ENCODE measurements around the gene LRRC59.

The LRRC59 gene

DNA sequence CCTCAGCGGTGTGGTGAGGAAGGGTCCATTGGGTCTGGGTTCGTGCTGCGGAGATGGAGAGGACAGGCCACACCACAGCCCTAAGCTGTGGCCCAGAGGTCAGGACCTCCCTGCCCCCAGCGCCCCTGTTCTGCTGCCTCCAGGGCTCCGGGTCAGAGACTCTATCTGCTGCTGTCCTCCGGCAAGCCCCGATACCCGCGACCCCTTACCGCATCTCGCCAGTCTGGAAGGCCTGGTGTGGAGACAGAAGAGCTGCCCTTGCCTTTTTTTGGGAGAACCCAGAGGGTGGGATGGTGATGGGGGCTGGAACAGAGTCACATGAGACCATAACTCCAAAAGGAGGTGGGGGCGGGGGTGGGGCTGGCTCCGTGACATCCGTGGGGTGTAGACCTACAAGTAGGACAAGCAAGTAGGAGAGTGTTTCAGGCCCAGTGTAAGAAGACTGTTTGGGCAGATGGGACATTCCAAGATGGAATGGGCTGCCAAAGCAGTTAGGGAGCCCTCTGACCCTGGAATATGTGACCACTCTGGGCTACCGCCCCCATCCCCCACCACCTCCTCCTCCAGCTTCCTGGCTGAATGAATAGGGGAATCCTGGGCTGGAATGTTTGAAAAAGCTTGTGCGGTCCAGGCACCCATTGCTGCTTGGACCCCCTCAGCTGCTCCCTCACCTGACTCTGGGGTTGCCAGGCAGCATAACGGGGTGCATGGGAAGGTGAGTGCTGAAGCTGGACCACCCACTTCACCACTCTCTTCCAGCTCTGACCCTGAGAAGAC lies 50.0 kb downstream of the LRRC59 start:
- TF ChIP-seq, protein P1, sequence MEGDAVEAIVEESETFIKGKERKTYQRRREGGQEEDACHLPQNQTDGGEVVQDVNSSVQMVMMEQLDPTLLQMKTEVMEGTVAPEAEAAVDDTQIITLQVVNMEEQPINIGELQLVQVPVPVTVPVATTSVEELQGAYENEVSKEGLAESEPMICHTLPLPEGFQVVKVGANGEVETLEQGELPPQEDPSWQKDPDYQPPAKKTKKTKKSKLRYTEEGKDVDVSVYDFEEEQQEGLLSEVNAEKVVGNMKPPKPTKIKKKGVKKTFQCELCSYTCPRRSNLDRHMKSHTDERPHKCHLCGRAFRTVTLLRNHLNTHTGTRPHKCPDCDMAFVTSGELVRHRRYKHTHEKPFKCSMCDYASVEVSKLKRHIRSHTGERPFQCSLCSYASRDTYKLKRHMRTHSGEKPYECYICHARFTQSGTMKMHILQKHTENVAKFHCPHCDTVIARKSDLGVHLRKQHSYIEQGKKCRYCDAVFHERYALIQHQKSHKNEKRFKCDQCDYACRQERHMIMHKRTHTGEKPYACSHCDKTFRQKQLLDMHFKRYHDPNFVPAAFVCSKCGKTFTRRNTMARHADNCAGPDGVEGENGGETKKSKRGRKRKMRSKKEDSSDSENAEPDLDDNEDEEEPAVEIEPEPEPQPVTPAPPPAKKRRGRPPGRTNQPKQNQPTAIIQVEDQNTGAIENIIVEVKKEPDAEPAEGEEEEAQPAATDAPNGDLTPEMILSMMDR (IDR thresholded peaks at IDR 0.05; ENCODE audit: low read depth, low read length, missing control alignments): no peak
- no peak for DNase-seq (ENCODE audit: extremely low read depth, low read depth)
- peak overlapping the region; percentile 77 for H3K4me3 ChIP-seq (replicated peaks; ENCODE audit: low read depth, low read length)

GRCh38 chr17:50346313-50347116 lies 50.8 kb downstream of the LRRC59 start:
- H3K4me3 ChIP-seq (replicated peaks; ENCODE audit: low read depth, low read length): peak overlapping the region; percentile 77
- TF ChIP-seq, protein P1 (IDR thresholded peaks at IDR 0.05; ENCODE audit: low read depth, low read length, missing control alignments): no peak
- no peak for DNase-seq (ENCODE audit: extremely low read depth, low read depth)

DNA sequence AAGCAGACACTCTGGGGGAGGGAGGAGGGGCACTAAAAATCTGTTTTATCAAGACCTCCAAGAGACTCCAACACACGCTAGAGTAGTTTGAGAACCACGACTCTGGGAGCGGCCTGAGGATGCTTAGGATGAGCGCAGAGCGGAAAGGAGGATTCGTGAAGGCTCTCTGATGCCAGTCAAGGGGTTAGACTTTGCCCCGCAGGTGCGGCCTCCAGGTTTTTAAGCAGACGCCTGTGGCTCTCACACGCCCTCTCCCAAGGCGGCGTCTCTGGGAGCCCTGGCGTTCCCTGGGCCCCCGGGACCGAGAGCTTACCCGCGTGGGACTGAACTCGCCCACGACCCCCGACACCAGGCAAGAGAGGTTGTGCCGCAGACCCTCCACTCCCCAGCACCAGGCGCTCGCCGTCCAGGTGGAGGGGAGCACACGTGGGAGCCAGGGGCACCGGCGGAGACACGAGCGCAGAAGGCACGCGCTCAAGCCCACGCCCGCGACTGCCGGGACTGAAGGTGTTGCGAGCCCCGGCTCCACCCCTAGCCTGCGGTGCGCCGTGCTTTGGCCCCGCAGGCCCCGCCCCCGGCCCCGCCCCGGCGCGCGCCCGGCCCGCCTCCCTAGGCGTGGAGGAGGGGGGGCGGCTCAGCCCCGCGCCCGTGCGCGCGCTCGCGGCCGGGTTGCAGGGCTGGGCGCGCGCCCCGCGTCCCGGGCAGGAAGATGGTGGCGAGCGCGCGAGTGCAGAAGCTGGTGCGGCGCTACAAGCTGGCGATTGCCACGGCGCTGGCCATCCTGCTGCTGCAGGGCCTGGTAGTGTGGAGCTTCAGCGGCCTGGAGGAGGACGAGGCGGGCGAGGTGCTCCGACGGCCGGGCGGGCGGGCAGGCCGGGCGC lies 51.7 kb downstream of the LRRC59 start, which contains the start of gene XYLT2:
Gene XYLT2 (plus strand): TSS at position 695 of the 881 bp plus-strand sequence. CDS start 15 bp downstream, at position 710.
- DNase-seq (ENCODE audit: extremely low read depth, low read depth): no peak
- peak within 1 kb of the TSS; percentile 77 for H3K4me3 ChIP-seq (replicated peaks; ENCODE audit: low read depth, low read length)
- TF ChIP-seq, protein P1 (IDR thresholded peaks at IDR 0.05; ENCODE audit: low read depth, low read length, missing control alignments): no peak

- TF ChIP-seq, protein P1 (IDR thresholded peaks at IDR 0.05; ENCODE audit: low read depth, low read length, missing control alignments): no peak
These were observed 52.5 kb downstream of the LRRC59 start for GRCh38 chr17:50344731-50345365.

GRCh38 chr17:50339381-50339780 lies 57.9 kb downstream of the LRRC59 start:
- no peak for DNase-seq (ENCODE audit: extremely low read depth, low read depth)
- TF ChIP-seq, protein P1 (IDR thresholded peaks at IDR 0.05; ENCODE audit: low read depth, low read length, missing control alignments): no peak
- no peak overlapping the region for H3K4me3 ChIP-seq (replicated peaks; ENCODE audit: low read depth, low read length)

More at GRCh38 chr17:50344731-50345365, 52.5 kb downstream of the LRRC59 start:
- no peak for DNase-seq (ENCODE audit: extremely low read depth, low read depth)
- H3K4me3 ChIP-seq (replicated peaks; ENCODE audit: low read depth, low read length): no peak overlapping the region; the same call in 1 of the 2 replicates

DNA sequence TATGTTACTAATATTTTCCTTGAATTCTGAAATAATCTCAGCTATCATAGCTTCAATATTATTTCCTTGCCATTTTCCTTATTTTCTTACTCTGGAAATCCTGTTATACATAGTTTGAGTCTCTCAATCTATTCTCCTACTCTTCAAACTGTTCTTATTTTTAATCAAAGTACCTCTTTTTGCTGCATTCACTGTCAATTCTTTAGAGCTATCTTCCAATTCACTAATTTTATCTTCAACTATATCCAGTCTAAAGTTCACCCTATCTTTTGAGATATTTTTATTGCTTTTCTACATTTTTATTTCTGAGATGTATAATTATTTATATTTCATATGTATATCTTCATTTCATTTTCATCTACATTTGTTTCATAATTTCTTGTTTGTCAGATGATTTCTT lies 58.7 kb downstream of the LRRC59 start:
- no peak for DNase-seq (ENCODE audit: extremely low read depth, low read depth)
- H3K4me3 ChIP-seq (replicated peaks; ENCODE audit: low read depth, low read length): no peak overlapping the region
- TF ChIP-seq, protein P1 (IDR thresholded peaks at IDR 0.05; ENCODE audit: low read depth, low read length, missing control alignments): no peak

All from HFF-Myc (cell line).